Liver (tissue), 9 donors: Measurements from ENCODE around the gene BNC2. TPM values are rescaled to one million over a fixed set of nuclear protein-coding genes. Genes with fewer than 3 reads are reported as not detected.

Experiments used
- DNase-seq: peaks from one replicate; pipeline ENCODE4 v3.0.0-alpha.2; 2017; ENCODE audit warnings: low spot score
- H3K27ac ChIP-seq, 2 donors: one replicate each; pipeline ENCODE4 v1.7.0; 2013; ENCODE audit warnings: inconsistent platforms in 2 of 2, low read length in 2 of 2, control low read depth in 1 of 2, low read depth in 1 of 2, mild to moderate bottlenecking in 1 of 2
- H3K27me3 ChIP-seq, 4 donors: one replicate each; pipeline versions ENCODE4 v1.6.1 to v1.7.0; 2013; ENCODE audit warnings: low read length in 3 of 4, inconsistent platforms in 1 of 4, mild to moderate bottlenecking in 1 of 4, moderate library complexity in 1 of 4; ENCODE audit not compliant: control insufficient read depth in 4 of 4, insufficient read depth in 4 of 4
- H3K36me3 ChIP-seq, 4 donors: one replicate each; pipeline versions ENCODE4 v1.6.1 to v1.7.0; 2013; ENCODE audit warnings: low read length in 3 of 4, mild to moderate bottlenecking in 3 of 4, low read depth in 1 of 4, moderate library complexity in 1 of 4; ENCODE audit not compliant: control insufficient read depth in 4 of 4, insufficient read depth in 3 of 4
- H3K4me1 ChIP-seq, 4 donors: one replicate each; pipeline versions ENCODE4 v1.6.1 to v1.7.0; 2013; ENCODE audit warnings: low read length in 3 of 4, mild to moderate bottlenecking in 3 of 4, moderate library complexity in 1 of 4; ENCODE audit not compliant: control insufficient read depth in 4 of 4, insufficient read depth in 4 of 4
- H3K4me3 ChIP-seq, 3 donors: one replicate each; pipeline versions ENCODE4 v1.6.1 to v1.7.0; 2013; ENCODE audit warnings: low read length in 3 of 3, control low read depth in 1 of 3, low read depth in 1 of 3, mild to moderate bottlenecking in 1 of 3
- H3K9ac ChIP-seq, 2 donors: one replicate each; pipeline ENCODE4 v1.7.0; 2013; ENCODE audit warnings: low read length in 2 of 2, mild to moderate bottlenecking in 2 of 2, moderate library complexity in 2 of 2, control low read depth in 1 of 2, low read depth in 1 of 2
- H3K9me3 ChIP-seq, 4 donors: one replicate each; pipeline versions ENCODE4 v1.6.1 to v1.7.0; 2013; ENCODE audit warnings: low read length in 3 of 4; ENCODE audit not compliant: control insufficient read depth in 4 of 4
- ATF3 ChIP-seq: IDR thresholded peaks from 2 replicates; pipeline ENCODE4 v1.6.1; 2016; ENCODE audit warnings: antibody characterized with exemption
- CTCF ChIP-seq: fragments of 150-350 bp; IDR thresholded peaks from 2 replicates; pipeline ENCODE4 v1.5.1; 2017; ENCODE audit warnings: improper control_type of control experiment, low read depth, low read length; ENCODE audit not compliant: missing input control
- EGR1 ChIP-seq, 2 donors: IDR thresholded peaks; 2 replicates each; pipeline ENCODE4 v1.6.1; 2016 to 2018; ENCODE audit warnings: antibody characterized with exemption in 2 of 2, low read depth in 2 of 2
- FOXA1 ChIP-seq: IDR thresholded peaks from 2 replicates; pipeline ENCODE4 v1.6.1; 2016; ENCODE audit warnings: antibody characterized with exemption
- FOXA2 ChIP-seq: IDR thresholded peaks from 2 replicates; pipeline ENCODE4 v1.6.1; 2016; ENCODE audit warnings: antibody characterized with exemption
- HNF4A ChIP-seq, 2 donors: conservative IDR thresholded peaks; 2 replicates each; pipeline ENCODE4 v1.6.1; 2016; ENCODE audit warnings: antibody characterized with exemption in 2 of 2, mild to moderate bottlenecking in 2 of 2
- HNF4G ChIP-seq: IDR thresholded peaks from 2 replicates; pipeline ENCODE4 v1.6.1; 2016; ENCODE audit warnings: antibody characterized with exemption
- JUND ChIP-seq, 2 donors: IDR thresholded peaks; 2 replicates each; pipeline ENCODE4 v1.6.1; 2016; ENCODE audit warnings: antibody characterized with exemption in 2 of 2
- MAX ChIP-seq: IDR thresholded peaks from 2 replicates; pipeline ENCODE4 v1.6.1; 2016; ENCODE audit warnings: antibody characterized with exemption
- NR2F2 ChIP-seq: IDR thresholded peaks from 2 replicates; pipeline ENCODE4 v1.6.1; 2016; ENCODE audit warnings: antibody characterized with exemption
- RAD21 ChIP-seq, 2 donors: IDR thresholded peaks; 2 replicates each; pipeline ENCODE4 v1.6.1; 2016; ENCODE audit warnings: antibody characterized with exemption in 2 of 2, mild to moderate bottlenecking in 2 of 2
- REST ChIP-seq: IDR thresholded peaks from 2 replicates; pipeline ENCODE4 v1.6.1; 2016; ENCODE audit warnings: antibody characterized with exemption, mild to moderate bottlenecking
- RXRA ChIP-seq, 2 donors: IDR thresholded peaks; 2 replicates each; pipeline ENCODE4 v1.6.1; 2017 to 2018; ENCODE audit warnings: antibody characterized with exemption in 2 of 2, mild to moderate bottlenecking in 1 of 2
- SP1 ChIP-seq: IDR thresholded peaks from 2 replicates; pipeline ENCODE4 v1.6.1; 2018; ENCODE audit warnings: antibody characterized with exemption, mild to moderate bottlenecking
- TAF1 ChIP-seq: conservative IDR thresholded peaks from 2 replicates; pipeline ENCODE4 v1.6.1; 2016; ENCODE audit warnings: antibody characterized with exemption, mild to moderate bottlenecking
- YY1 ChIP-seq: IDR thresholded peaks from 2 replicates; pipeline ENCODE4 v1.6.1; 2016; ENCODE audit warnings: antibody characterized with exemption, mild to moderate bottlenecking
- ZBTB33 ChIP-seq: IDR thresholded peaks from 2 replicates; pipeline ENCODE4 v1.6.1; 2016; ENCODE audit warnings: antibody characterized with exemption
- WGBS: extraction: QIAGEN DNeasy Blood & Tissue Kit; methylation state at CpG from one replicate; pipeline ENCODE4 v1.1.7; 2013; 5-methylcytosine and 5-hydroxymethylcytosine counted together
- polyA plus RNA-seq, 2 donors: library from polyadenylated mRNA; stranded (reverse) in 1 of 2; unstranded in 1 of 2; fragments of 200-250 nt in 1 of 2; fragments of >200 nt in 1 of 2; fragmentation: Nextera tagmentation in 1 of 2; extraction: Ambion mirVana in 1 of 2; gene quantifications; one replicate each; pipeline versions ENCODE4 v1.2.1 to v1.2.3, GENCODE V29; 2013 to 2015
- total RNA-seq, 2 donors: library from RNA; depleted of rRNA; stranded (reverse); fragments of >200 nt; gene quantifications; one replicate each; pipeline ENCODE4 v1.2.3, GENCODE V29; 2014
- donor health status: healthy.
- donor health status: healthy.
- donor health status: healthy.
- donor health status: healthy.
- donor health status: healthy.

BNC2 gene
- total and polyA plus RNA-seq, 4 donors = 0.07 to 0.67 (median 0.08) TPM

GRCh38 chr9:16579872-16580432, 290.5 kb downstream of the BNC2 start:
- TF ChIP-seq RAD21 (IDR thresholded peaks at IDR 0.05) = no peak
- TF ChIP-seq JUND (IDR thresholded peaks at IDR 0.05) = no peak
- TF ChIP-seq EGR1 (IDR thresholded peaks at IDR 0.05; ENCODE audit: low read depth in 2 of 2) = no peak
- TF ChIP-seq MAX = no peak
- no peak for TF ChIP-seq TAF1
- no peak for TF ChIP-seq SP1
- TF ChIP-seq FOXA2 = no peak
- TF ChIP-seq REST = no peak
- no peak for TF ChIP-seq HNF4G
- no peak for TF ChIP-seq ZBTB33
- TF ChIP-seq CTCF = no peak
- TF ChIP-seq RXRA (IDR thresholded peaks at IDR 0.05) = no peak
- TF ChIP-seq ATF3 = no peak
- TF ChIP-seq FOXA1 = no peak
- no peak for TF ChIP-seq HNF4A (conservative IDR thresholded peaks at IDR 0.05)
- no peaks in the 10 kb centered on the region for H3K27me3 ChIP-seq
- H3K9ac ChIP-seq = no peak overlapping the region
- H3K9me3 ChIP-seq = no peaks in the 10 kb centered on the region
- H3K36me3 ChIP-seq = no peaks in the 10 kb centered on the region
- 74% methylated on average over 2 of the region's 2 CpGs for WGBS
- no peak overlapping the region for H3K4me3 ChIP-seq
- no peak for DNase-seq
- H3K4me1 ChIP-seq = no peaks in the 10 kb centered on the region
- H3K27ac ChIP-seq = no peak overlapping the region

- 75% methylated on average over 3 of the region's 3 CpGs for WGBS
- no peaks in the 10 kb centered on the region for H3K9me3 ChIP-seq
- no peaks in the 10 kb centered on the region for H3K27me3 ChIP-seq
- H3K4me3 ChIP-seq = no peak overlapping the region
- no peak for TF ChIP-seq JUND (IDR thresholded peaks at IDR 0.05)
- TF ChIP-seq YY1 = no peak
- TF ChIP-seq NR2F2 = no peak
- TF ChIP-seq HNF4A (conservative IDR thresholded peaks at IDR 0.05) = no peak
- no peak for TF ChIP-seq HNF4G
- no peak overlapping the region for H3K9ac ChIP-seq
- no peak for DNase-seq
- peaks cover 0 to 16% (median 6%) of the 10 kb centered on the region in 4 donors for H3K4me1 ChIP-seq
- no peak overlapping the region for H3K27ac ChIP-seq
- no peaks in the 10 kb centered on the region for H3K36me3 ChIP-seq
These were observed 294.6 kb downstream of the BNC2 start for GRCh38 chr9:16575986-16576245.
